Chondrocyte (in vitro differentiated cells): ENCODE measurements around the gene ZBTB18. TPM values are rescaled to one million over a fixed set of nuclear protein-coding genes. Genes with fewer than 3 reads are reported as not detected.

ENCODE experiments used
- DNase-seq: peaks from one replicate; pipeline ENCODE4 v3.0.0; 2021; ENCODE audit warnings: mixed read lengths, low spot score
- H3K27ac Mint-ChIP-seq: one replicate; pipeline ENCODE4 v1.8.0; 2021; ENCODE audit warnings: mild to moderate bottlenecking, moderate library complexity, mixed read lengths; ENCODE audit not compliant: unreplicated experiment
- H3K27me3 Mint-ChIP-seq: 2 replicates; pipeline ENCODE4 v1.8.0; 2021; ENCODE audit warnings: low read depth, mixed read lengths
- H3K36me3 Mint-ChIP-seq: 2 replicates; pipeline ENCODE4 v1.8.0; 2021; ENCODE audit warnings: low read depth, mixed read lengths
- H3K4me1 Mint-ChIP-seq: 2 replicates; pipeline ENCODE4 v1.8.0; 2021; ENCODE audit warnings: low read depth, mild to moderate bottlenecking, mixed read lengths
- H3K4me3 Mint-ChIP-seq: one replicate; pipeline ENCODE4 v1.8.0; 2021; ENCODE audit warnings: mild to moderate bottlenecking, moderate library complexity, mixed read lengths; ENCODE audit not compliant: unreplicated experiment
- H3K9me3 Mint-ChIP-seq: 2 replicates; pipeline ENCODE4 v1.8.0; 2021; ENCODE audit warnings: low read depth, mixed read lengths
- CTCF ChIP-seq: fragments of 200-600 bp; sonication (generic); IDR thresholded peaks from 2 replicates; pipeline ENCODE4 v1.5.0; 2021; ENCODE audit warnings: antibody characterized with exemption, mild to moderate bottlenecking, moderate library complexity
- total RNA-seq: library from RNA; stranded (reverse); gene quantifications from 3 replicates; pipeline ENCODE4 v1.2.1, GENCODE V29; 2021

Gene ZBTB18
- total RNA-seq, 1 donor from 2014 or later, result 21.5 TPM

- Mint-ChIP-seq H3K27ac (no peak overlapping the region), H3K36me3 (no peaks in the 10 kb centered on the region), H3K4me3 (no peak overlapping the region), H3K27me3 (no peaks in the 10 kb centered on the region), H3K9me3 (no peaks in the 10 kb centered on the region), H3K4me1 (peaks cover 40% of the 10 kb centered on the region)
- TF ChIP-seq CTCF, result no peak
- DNase-seq, result no peak
These were observed 48.3 kb downstream of the ZBTB18 start for GRCh38 chr1:244099258-244099930.

GRCh38 chr1:244100276-244100675, 49.2 kb downstream of the ZBTB18 start:
- no peak overlapping the region for H3K27ac Mint-ChIP-seq
- DNase-seq, result no peak
- TF ChIP-seq CTCF, result no peak
- peaks cover 49% of the 10 kb centered on the region for H3K4me1 Mint-ChIP-seq
- H3K9me3 Mint-ChIP-seq, result no peaks in the 10 kb centered on the region
- H3K36me3 Mint-ChIP-seq, result no peaks in the 10 kb centered on the region
- no peaks in the 10 kb centered on the region for H3K27me3 Mint-ChIP-seq
- H3K4me3 Mint-ChIP-seq, result no peak overlapping the region

- DNase-seq, result no peak
- no peaks in the 10 kb centered on the region for H3K9me3 Mint-ChIP-seq
- peak overlapping the region; percentile 12 for H3K4me3 Mint-ChIP-seq
- peaks cover 53% of the 10 kb centered on the region for H3K4me1 Mint-ChIP-seq
- H3K36me3 Mint-ChIP-seq, result no peaks in the 10 kb centered on the region
- no peak for TF ChIP-seq CTCF
- no peaks in the 10 kb centered on the region for H3K27me3 Mint-ChIP-seq
- H3K27ac Mint-ChIP-seq, result peak overlapping the region; percentile 46
These were observed 49.8 kb downstream of the ZBTB18 start for GRCh38 chr1:244100704-244101453.

GRCh38 chr1:244102046-244102445, 51.0 kb downstream of the ZBTB18 start:
- Mint-ChIP-seq H3K27me3 (no peaks in the 10 kb centered on the region), H3K4me3 (no peak overlapping the region), H3K27ac (peak overlapping the region; percentile 14), H3K9me3 (no peaks in the 10 kb centered on the region), H3K36me3 (no peaks in the 10 kb centered on the region), H3K4me1 (peaks cover 53% of the 10 kb centered on the region)
- no peak for DNase-seq
- TF ChIP-seq CTCF, result no peak

GRCh38 chr1:244102468-244102867, 51.4 kb downstream of the ZBTB18 start:
- Mint-ChIP-seq H3K27me3 (no peaks in the 10 kb centered on the region), H3K4me3 (no peak overlapping the region), H3K36me3 (no peaks in the 10 kb centered on the region), H3K27ac (no peak overlapping the region), H3K9me3 (no peaks in the 10 kb centered on the region), H3K4me1 (peaks cover 52% of the 10 kb centered on the region)
- DNase-seq, result no peak
- TF ChIP-seq CTCF, result no peak
